K562 (cell line): Measurements from ENCODE around the gene HECW1. TPM values are rescaled to one million over a fixed set of nuclear protein-coding genes. Genes with fewer than 3 reads are reported as not detected.

ENCODE experiments used
- ATAC-seq: fragments of 200-7000 bp; cut with Tn5 transposase; 3 replicates; pipeline ENCODE4 v1.9.1; 2020; ENCODE audit warnings: moderate library complexity
- BruUV-seq: library from RNA; stranded (reverse); fragments of 400-500 nt; replicated peaks from 2 replicates; lab custom pipeline; 2021; lab: Mats Ljungman, UMichigan
- CTCF ChIA-PET: fragments of 300-600 bp; formaldehyde crosslinking; extraction: SDS; loops from one replicate; lab custom pipeline; 2021; ENCODE audit warnings: low intra/inter-chr PET ratio; lab: Yijun Ruan, JAX
- POLR2A ChIA-PET: fragments of 300-600, 350-650 bp; sonication (Branson Sonifier 250); formaldehyde crosslinking; extraction: SDS; loops from one replicate; lab custom pipeline; 2021; ENCODE audit warnings: antibody characterized with exemption, inconsistent platforms; lab: Yijun Ruan, JAX
- DNase-seq, 4 experiments: peaks; one replicate each; pipeline versions ENCODE4 v3.0.0 to v3.0.0-alpha.2; 2011 to 2018; ENCODE audit warnings: low spot score in 3 of 4, mixed read lengths in 3 of 4; ENCODE audit errors: extremely low read depth in 1 of 4
- FAIRE-seq: peaks from 2 replicates; lab custom pipeline; 2011; peaks lifted over from hg19 to GRCh38; lab: Jason Lieb, UNC
- H2AFZ ChIP-seq: 2 replicates; pipeline ENCODE4 v1.6.0; 2011; ENCODE audit warnings: low read depth, low read length, control low read depth, inconsistent platforms
- H3K27ac ChIP-seq: fragments of 200-600 bp; 3 replicates; pipeline ENCODE4 v1.8.0; 2011; ENCODE audit warnings: low read depth, mild to moderate bottlenecking, control low read depth, inconsistent platforms, low read length, moderate library complexity, mixed read lengths; ENCODE audit errors: extremely low read depth
- H3K27me3 ChIP-seq, 2 experiments: fragments of 300-600 bp in 1 of 2; 2 replicates in 1 of 2; 3 replicates in 1 of 2; pipeline versions ENCODE4 v1.6.0 to v1.8.0; 2011; ENCODE audit warnings: inconsistent platforms in 2 of 2, low read length in 2 of 2, mild to moderate bottlenecking in 1 of 2, mixed read lengths in 1 of 2, moderate library complexity in 1 of 2; ENCODE audit not compliant: control insufficient read depth in 2 of 2, insufficient read depth in 2 of 2
- H3K36me3 ChIP-seq: fragments of 300-600 bp; 3 replicates; pipeline ENCODE4 v1.8.0; 2011; ENCODE audit warnings: mild to moderate bottlenecking, low read length, inconsistent platforms; ENCODE audit not compliant: control insufficient read depth, insufficient read depth
- H3K4me1 ChIP-seq, 2 experiments: fragments of 200-600 bp in 1 of 2; replicated peaks in 1 of 2; 2 replicates in 1 of 2; 3 replicates in 1 of 2; pipeline versions ENCODE4 v1.5.1 to v1.8.0; 2011; ENCODE audit warnings: inconsistent platforms in 2 of 2, low read length in 2 of 2, mild to moderate bottlenecking in 1 of 2, mixed read lengths in 1 of 2, moderate library complexity in 1 of 2; ENCODE audit not compliant: control insufficient read depth in 2 of 2, insufficient read depth in 2 of 2
- H3K4me2 ChIP-seq: 2 replicates; pipeline ENCODE4 v1.6.1; 2011; ENCODE audit warnings: low read length, control low read depth, inconsistent platforms, mixed read lengths; ENCODE audit not compliant: insufficient read depth
- H3K4me3 ChIP-seq: fragments of 200-600 bp; sonication (generic), shearing (Covaris generic); 2 replicates; pipeline ENCODE4 v1.5.1; 2016; ENCODE audit warnings: control low read depth, inconsistent platforms
- H3K79me2 ChIP-seq: fragments of 200-600 bp; 3 replicates; pipeline ENCODE4 v1.8.0; 2011; ENCODE audit warnings: low read length, inconsistent platforms; ENCODE audit not compliant: control insufficient read depth, insufficient read depth
- H3K9ac ChIP-seq, 2 experiments: 2 replicates each; pipeline versions ENCODE4 v1.6.0 to v1.6.1; 2011; ENCODE audit warnings: low read depth in 2 of 2, low read length in 2 of 2, control low read depth in 1 of 2, inconsistent platforms in 1 of 2, mild to moderate bottlenecking in 1 of 2, mixed read lengths in 1 of 2; ENCODE audit not compliant: insufficient read depth in 1 of 2
- H3K9me1 ChIP-seq: one replicate; pipeline ENCODE4 v1.6.0; 2011; ENCODE audit warnings: inconsistent platforms, mild to moderate bottlenecking, low read length, moderate library complexity; ENCODE audit not compliant: control insufficient read depth, insufficient read depth
- H3K9me3 ChIP-seq: replicated peaks from 2 replicates; pipeline ENCODE4 v1.5.1; 2011; ENCODE audit warnings: low read depth, low read length, inconsistent platforms; ENCODE audit not compliant: control insufficient read depth, insufficient read depth
- H4K20me1 ChIP-seq: replicated peaks from 2 replicates; pipeline ENCODE4 v1.6.1; 2011; ENCODE audit warnings: low read length, inconsistent platforms, mixed read lengths; ENCODE audit not compliant: control insufficient read depth, insufficient read depth
- ATF7 ChIP-seq: fragments of 450-650 bp; IDR thresholded peaks from 2 replicates; pipeline ENCODE4 v1.7.1; 2014; ENCODE audit warnings: mild to moderate bottlenecking, moderate library complexity
- CLOCK ChIP-seq: fragments of 250-450 bp; sonication (Bioruptor Pico); IDR thresholded peaks from 2 replicates; pipeline ENCODE4 v1.4.0; 2020; ENCODE audit warnings: mild to moderate bottlenecking, moderate library complexity, borderline replicate concordance
- FUS ChIP-seq: fragments of 200-400 bp; formaldehyde crosslinking; optimal IDR thresholded peaks from 2 replicates; pipeline ENCODE3; 2017; ENCODE audit warnings: low read depth, low read length
- GTF2F1 ChIP-seq: IDR thresholded peaks from 2 replicates; pipeline ENCODE4 v1.6.1; 2011; ENCODE audit warnings: low read depth, low read length, improper control_type of control experiment
- HDAC8 ChIP-seq: fragments of 450-650 bp; IDR thresholded peaks from 2 replicates; pipeline ENCODE4 v1.6.1; 2016; ENCODE audit warnings: mild to moderate bottlenecking, missing genetic modification characterization, moderate library complexity, missing compliant biosample characterization
- STAT5A ChIP-seq: IDR thresholded peaks from 2 replicates; pipeline ENCODE4 v1.6.1; 2012; ENCODE audit warnings: low read length, inconsistent platforms, borderline replicate concordance
- USF1 ChIP-seq: sonication (generic); formaldehyde crosslinking; IDR thresholded peaks from 2 replicates; pipeline ENCODE4 v1.9.0; 2022; ENCODE audit warnings: mild to moderate bottlenecking, missing genetic modification reagents
- ZNF134 ChIP-seq: fragments of 250-450 bp; sonication (Bioruptor Pico); conservative IDR thresholded peaks from 2 replicates; pipeline ENCODE4 v1.4.0; 2020
- ZNF507 ChIP-seq: conservative IDR thresholded peaks from 2 replicates; pipeline ENCODE4 v1.6.1; 2017; ENCODE audit warnings: missing genetic modification characterization, missing compliant biosample characterization
- WGBS: fragments of 100-300 bp; shearing (Covaris generic); methylation state at CpG from one replicate; pipeline ENCODE4 v1.1.6; 2016; ENCODE audit warnings: low coverage, mixed read lengths; ENCODE audit not compliant: insufficient coverage; ENCODE audit errors: missing lambda C conversion rate; 5-methylcytosine and 5-hydroxymethylcytosine counted together
- in situ Hi-C: fragments of 300-500 bp; cut with MboI; formaldehyde crosslinking; loops from 4 replicates; pipeline ENCODE4 v1.15.0; 2018; ENCODE audit warnings: inconsistent platforms, mixed read lengths
- intact Hi-C: fragments of 100-400 bp; cut with micrococcal nuclease; formaldehyde crosslinking; loops from 2 replicates; pipeline ENCODE4 v1.14.2; 2022
- polyA plus RNA-seq, 8 experiments: library from polyadenylated mRNA; depleted of rRNA in 4 of 8; stranded (reverse) in 5 of 8; unstranded in 3 of 8; fragments of >200 nt; fragmentation: Nextera tagmentation in 2 of 8; fragmentation: Illumina TruSeq in 1 of 8; extraction: Ambion mirVana in 2 of 8; extraction: Trizol in 1 of 8; gene quantifications; 2 replicates each; pipeline versions ENCODE4 v1.2.1 to v1.2.3, GENCODE V29; 2011 to 2014; ENCODE audit warnings: inconsistent platforms in 1 of 8, missing spikeins in 1 of 8
- total RNA-seq, 7 experiments: library from RNA; depleted of rRNA in 6 of 7; stranded (reverse); fragments of >200 nt in 6 of 7; fragmentation: Illumina TruSeq in 2 of 7; extraction: Trizol in 2 of 7; gene quantifications; 2 replicates each; pipeline versions ENCODE4 v1.2.1 to v1.2.3, GENCODE V29; 2011 to 2021; ENCODE audit warnings: low replicate concordance in 1 of 7
- TF ChIP-seq, protein P1 (sequence below): fragments of 450-650 bp; IDR thresholded peaks from 2 replicates; pipeline ENCODE4 v1.7.0; 2016; ENCODE audit warnings: borderline replicate concordance

Gene HECW1
- total and polyA plus RNA-seq, 9 of the 15 experiments (the other 6 are each of a cell fraction or from before 2014, with no cell fraction given) = 0.07 to 0.31 (median 0.13) TPM; not detected in 4

- Histone ChIP-seq H3K36me3 (no peaks in the 10 kb centered on the region), H3K79me2 (no peaks in the 10 kb centered on the region), H3K27ac (no peak overlapping the region), H2AFZ (no peak overlapping the region), H3K4me1 (no peaks in the 10 kb centered on the region; a peak in 1 of 5 replicates), H3K9me1 (no peaks in the 10 kb centered on the region), H4K20me1 (no peaks in the 10 kb centered on the region), H3K9me3 (no peaks in the 10 kb centered on the region), H3K9ac (no peak overlapping the region), H3K4me3 (no peak overlapping the region), H3K4me2 (no peak overlapping the region), H3K27me3 (no peaks in the 10 kb centered on the region)
- CTCF ChIA-PET = no interaction called here
- in situ Hi-C loops = no loop called here
- no peak for ATAC-seq
- no peak for DNase-seq
- 0% methylated on average over 2 of the region's 2 CpGs for WGBS
- BruUV-seq = no TSS peak
- FAIRE-seq = no peak
- POLR2A ChIA-PET = interaction anchor here (0.7 to 1.1 kb wide), 2 partner anchors 84 to 321 kb away, joined by 3 to 4 read pairs; no protein-coding TSS in a partner anchor
- TF ChIP-seq ZNF134 (CRISPR knock-in tag) = no peak
- no peak for TF ChIP-seq ZNF507
- TF ChIP-seq STAT5A = no peak
- TF ChIP-seq CLOCK (CRISPR knock-in tag) = no peak
- no peak for TF ChIP-seq FUS
- TF ChIP-seq, protein P1, sequence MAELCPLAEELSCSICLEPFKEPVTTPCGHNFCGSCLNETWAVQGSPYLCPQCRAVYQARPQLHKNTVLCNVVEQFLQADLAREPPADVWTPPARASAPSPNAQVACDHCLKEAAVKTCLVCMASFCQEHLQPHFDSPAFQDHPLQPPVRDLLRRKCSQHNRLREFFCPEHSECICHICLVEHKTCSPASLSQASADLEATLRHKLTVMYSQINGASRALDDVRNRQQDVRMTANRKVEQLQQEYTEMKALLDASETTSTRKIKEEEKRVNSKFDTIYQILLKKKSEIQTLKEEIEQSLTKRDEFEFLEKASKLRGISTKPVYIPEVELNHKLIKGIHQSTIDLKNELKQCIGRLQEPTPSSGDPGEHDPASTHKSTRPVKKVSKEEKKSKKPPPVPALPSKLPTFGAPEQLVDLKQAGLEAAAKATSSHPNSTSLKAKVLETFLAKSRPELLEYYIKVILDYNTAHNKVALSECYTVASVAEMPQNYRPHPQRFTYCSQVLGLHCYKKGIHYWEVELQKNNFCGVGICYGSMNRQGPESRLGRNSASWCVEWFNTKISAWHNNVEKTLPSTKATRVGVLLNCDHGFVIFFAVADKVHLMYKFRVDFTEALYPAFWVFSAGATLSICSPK = no peak
- TF ChIP-seq USF1 = no peak
- no peak for TF ChIP-seq GTF2F1
- no peak for TF ChIP-seq ATF7
- TF ChIP-seq HDAC8 (tag) = no peak
- intact Hi-C loops = no loop called here
These were observed 272.8 kb downstream of the HECW1 start for GRCh38 chr7:43385309-43385680.
